Endothelial cell of umbilical vein (primary cell): Measurements from ENCODE around the gene ALDOC. TPM values are rescaled to one million over a fixed set of nuclear protein-coding genes. Genes with fewer than 3 reads are reported as not detected.

ENCODE experiments used
- BruUV-seq: library from RNA; stranded (reverse); fragments of 400-500 nt; replicated peaks from 2 replicates; lab custom pipeline; 2021; lab: Mats Ljungman, UMichigan
- CTCF ChIA-PET: fragments of 300-600, 350-600 bp; sonication (Branson Sonifier 250); formaldehyde crosslinking; loops from one replicate; lab custom pipeline; 2021; ENCODE audit warnings: antibody characterized with exemption, inconsistent platforms; lab: Charles Lee
- POLR2A ChIA-PET: fragments of 300-600, 350-600 bp; sonication (Branson Sonifier 250); formaldehyde crosslinking; loops from one replicate; lab custom pipeline; 2021; ENCODE audit warnings: antibody characterized with exemption, inconsistent platforms; lab: Charles Lee
- DNase-seq: peaks from one replicate; pipeline ENCODE4 v3.0.0-alpha.2; 2011; ENCODE audit warnings: low read depth, low spot score
- FAIRE-seq: peaks from 2 replicates; lab custom pipeline; 2011; peaks lifted over from hg19 to GRCh38; lab: Jason Lieb, UNC
- H2AFZ ChIP-seq: 2 replicates; pipeline ENCODE4 v1.6.0; 2012; ENCODE audit warnings: low read depth, low read length, control low read depth, inconsistent platforms
- H3K27ac ChIP-seq: 2 replicates; pipeline ENCODE4 v1.5.1; 2011; ENCODE audit warnings: low read depth, mild to moderate bottlenecking, control low read depth, low read length, moderate library complexity; ENCODE audit not compliant: insufficient read depth
- H3K27me3 ChIP-seq, 2 experiments: 2 replicates each; pipeline versions ENCODE4 v1.6.0 to v1.6.1; 2011; ENCODE audit warnings: low read length in 2 of 2, mixed read lengths in 1 of 2; ENCODE audit not compliant: control insufficient read depth in 2 of 2, insufficient read depth in 2 of 2
- H3K36me3 ChIP-seq, 2 experiments: 2 replicates in 1 of 2; 3 replicates in 1 of 2; pipeline ENCODE4 v1.5.1; 2011; ENCODE audit warnings: low read length in 2 of 2, mild to moderate bottlenecking in 1 of 2, moderate library complexity in 1 of 2; ENCODE audit not compliant: control insufficient read depth in 2 of 2, insufficient read depth in 2 of 2; ENCODE audit errors: extremely low read depth in 1 of 2
- H3K4me1 ChIP-seq: 3 replicates; pipeline ENCODE4 v1.5.1; 2011; ENCODE audit warnings: mild to moderate bottlenecking, low read length; ENCODE audit not compliant: control insufficient read depth, insufficient read depth; ENCODE audit errors: extremely low read depth
- H3K4me2 ChIP-seq: 2 replicates; pipeline ENCODE4 v1.6.1; 2011; ENCODE audit warnings: low read length, control low read depth, mixed read lengths; ENCODE audit not compliant: insufficient read depth
- H3K4me3 ChIP-seq, 3 experiments: fragments of 200-600 bp in 1 of 3; sonication (generic), shearing (Covaris generic) in 1 of 3; replicated peaks in 1 of 3; 2 replicates each; pipeline ENCODE4 v1.5.1; 2011 to 2016; ENCODE audit warnings: control low read depth in 3 of 3, low read length in 3 of 3, mild to moderate bottlenecking in 2 of 3, inconsistent platforms in 1 of 3, low read depth in 1 of 3, moderate library complexity in 1 of 3; ENCODE audit not compliant: insufficient read depth in 1 of 3
- H3K79me2 ChIP-seq: 2 replicates; pipeline ENCODE4 v1.6.0; 2012; ENCODE audit warnings: low read length, inconsistent platforms; ENCODE audit not compliant: control insufficient read depth, insufficient read depth
- H3K9ac ChIP-seq: replicated peaks from 2 replicates; pipeline ENCODE3; 2011; ENCODE audit warnings: low read length, control low read depth; ENCODE audit not compliant: insufficient read depth; ENCODE audit errors: extremely low read depth
- H3K9me1 ChIP-seq: replicated peaks from 3 replicates; pipeline ENCODE4 v1.6.0; 2011; ENCODE audit warnings: mild to moderate bottlenecking, low read length; ENCODE audit not compliant: control insufficient read depth, insufficient read depth; ENCODE audit errors: extremely low read depth
- H3K9me3 ChIP-seq: replicated peaks from 2 replicates; pipeline ENCODE4 v1.5.1; 2012; ENCODE audit warnings: low read length, inconsistent platforms; ENCODE audit not compliant: control insufficient read depth, insufficient read depth
- H4K20me1 ChIP-seq: replicated peaks from 2 replicates; pipeline ENCODE3; 2011; ENCODE audit warnings: mild to moderate bottlenecking, low read length; ENCODE audit not compliant: control insufficient read depth, insufficient read depth; ENCODE audit errors: extremely low read depth
- GATA2 ChIP-seq: IDR thresholded peaks from 2 replicates; pipeline ENCODE4 v1.7.0; 2011; ENCODE audit warnings: low read depth, mild to moderate bottlenecking, moderate library complexity, mixed read lengths, low read length; ENCODE audit not compliant: insufficient read length, insufficient read depth
- JUN ChIP-seq: IDR thresholded peaks from 2 replicates; pipeline ENCODE4 v1.6.1; 2011; ENCODE audit warnings: borderline replicate concordance, low read depth; ENCODE audit not compliant: insufficient read length, insufficient read depth
- MYC ChIP-seq: IDR thresholded peaks from one replicate; pipeline ENCODE4 v1.6.1; 2011; ENCODE audit warnings: mild to moderate bottlenecking, low read depth, low read length
- POLR2A ChIP-seq: IDR thresholded peaks from 2 replicates; pipeline ENCODE4 v1.6.1; 2012; ENCODE audit warnings: low read depth, mild to moderate bottlenecking, control low read depth, low read length
- POLR2AphosphoS5 ChIP-seq: IDR thresholded peaks from 2 replicates; pipeline ENCODE4 v1.6.1; 2012; ENCODE audit warnings: low read depth, mild to moderate bottlenecking, control low read depth, low read length, moderate library complexity; ENCODE audit not compliant: insufficient read depth
- dilution Hi-C: fragments of 300-500 bp; cut with MboI; formaldehyde crosslinking; loops from one replicate; pipeline ENCODE4 v1.15.0; 2019; ENCODE audit warnings: low sequenced_read_pairs; ENCODE audit not compliant: extremely low pct_ligation_motif_present
- intact Hi-C: fragments of 100-400 bp; cut with micrococcal nuclease; formaldehyde crosslinking; loops from one replicate; pipeline ENCODE4 v1.10.0; 2022
- polyA plus RNA-seq, 4 experiments: library from polyadenylated mRNA; depleted of rRNA in 3 of 4; stranded (reverse) in 3 of 4; unstranded in 1 of 4; fragments of >200 nt; gene quantifications; 2 replicates each; pipeline versions ENCODE4 v1.2.1 to v1.2.3, GENCODE V29; 2011 to 2012; ENCODE audit warnings: missing spikeins in 1 of 4
- total RNA-seq: library from RNA; stranded (reverse); gene quantifications from 2 replicates; pipeline ENCODE4 v1.2.3, GENCODE V29; 2021
- TF ChIP-seq, protein P1 (sequence below): IDR thresholded peaks from 2 replicates; pipeline ENCODE4 v1.6.1; 2011; ENCODE audit not compliant: insufficient read depth, insufficient read length

ALDOC gene
- total and polyA plus RNA-seq, 2 donors (not counting 3 experiments of a cell fraction or from before 2014, with no cell fraction given) = 7.2 to 18.9 TPM

DNA sequence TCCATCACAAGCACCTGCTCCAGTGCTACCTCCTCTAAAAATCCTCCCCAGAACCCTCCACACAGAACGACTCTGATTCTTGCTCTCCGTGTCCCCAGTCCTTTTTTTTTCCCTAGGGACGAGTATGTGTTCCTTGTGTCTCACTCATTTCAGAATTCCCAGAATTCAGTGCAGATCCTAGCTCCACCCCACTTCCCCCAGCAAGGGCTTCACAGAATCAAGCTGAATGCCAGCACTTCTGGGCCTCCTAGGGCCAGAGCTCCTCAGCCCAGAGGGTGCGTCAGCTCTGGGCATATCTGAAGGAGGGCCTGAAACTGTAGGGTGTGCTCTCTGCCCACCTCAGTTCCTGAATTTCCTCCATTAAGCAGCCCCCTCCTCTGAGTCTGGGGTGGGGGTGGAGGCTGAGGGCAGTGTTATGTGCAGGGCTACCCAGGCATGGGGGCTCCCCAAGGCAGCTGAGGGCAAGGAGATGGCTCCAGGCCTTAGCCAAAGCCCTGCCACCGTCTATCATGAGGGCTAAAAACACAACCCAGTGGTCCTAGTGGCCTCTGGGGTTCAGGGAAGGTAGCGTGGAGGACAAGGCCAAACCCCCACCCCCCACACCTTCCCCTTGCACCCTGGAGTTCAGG lies 30.8 kb downstream of the ALDOC start:
- no peak overlapping the region for H3K9ac ChIP-seq
- intact Hi-C loops (no loop called here), dilution Hi-C loops (no loop called here)
- H3K27ac ChIP-seq = no peak overlapping the region
- H3K9me1 ChIP-seq = no peaks in the 10 kb centered on the region
- FAIRE-seq (no peak), DNase-seq (no peak)
- no peak overlapping the region for H2AFZ ChIP-seq
- BruUV-seq = no TSS peak
- no peak overlapping the region for H3K4me2 ChIP-seq
- H4K20me1 ChIP-seq = no peaks in the 10 kb centered on the region
- no peaks in the 10 kb centered on the region for H3K4me1 ChIP-seq
- peaks cover 0 to 10% of the 10 kb centered on the region in 2 experiments for H3K36me3 ChIP-seq
- ChIA-PET CTCF (interaction anchor here (0.6 to 3.9 kb wide), 5 partner anchors 11 to 67 kb away, joined by 3 to 16 read pairs (median 5); partner anchors contain the start of gene PIGS), POLR2A (interaction anchor here (1.0 kb wide), 1 partner anchor 25 kb away, joined by 5 read pairs; the partner anchor contains the start of gene PIGS)
- no peaks in the 10 kb centered on the region for H3K27me3 ChIP-seq
- no peaks in the 10 kb centered on the region for H3K79me2 ChIP-seq
- no peaks in the 10 kb centered on the region for H3K9me3 ChIP-seq
- no peak for TF ChIP-seq POLR2AphosphoS5
- TF ChIP-seq GATA2 = no peak
- TF ChIP-seq JUN = no peak
- no peak for TF ChIP-seq MYC
- no peak for TF ChIP-seq POLR2A
- TF ChIP-seq, protein P1, sequence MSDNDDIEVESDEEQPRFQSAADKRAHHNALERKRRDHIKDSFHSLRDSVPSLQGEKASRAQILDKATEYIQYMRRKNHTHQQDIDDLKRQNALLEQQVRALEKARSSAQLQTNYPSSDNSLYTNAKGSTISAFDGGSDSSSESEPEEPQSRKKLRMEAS = no peak
- no peak overlapping the region for H3K4me3 ChIP-seq

DNA sequence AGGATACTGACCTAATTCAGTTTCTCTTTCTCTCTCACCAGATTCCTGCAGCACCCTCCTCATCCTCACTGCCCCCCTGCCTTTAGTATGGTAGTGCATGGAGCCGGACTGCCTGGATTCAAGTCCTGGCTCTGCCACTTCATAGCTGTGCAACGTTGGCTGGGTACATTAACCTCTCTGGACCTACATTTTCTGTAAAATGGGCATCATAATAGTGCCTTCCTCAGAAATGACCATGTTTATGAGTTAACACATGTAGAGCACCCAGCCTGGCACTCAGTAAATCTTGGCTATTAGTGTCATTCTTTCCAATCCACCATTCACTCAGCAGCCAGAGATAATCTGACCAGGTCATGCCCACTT lies 31.6 kb downstream of the ALDOC start:
- TF ChIP-seq MYC = no peak
- POLR2A ChIA-PET = interaction anchor here (1.0 kb wide), 1 partner anchor 26 kb away, joined by 5 read pairs; the partner anchor contains the start of gene PIGS
- BruUV-seq = no TSS peak
- H3K36me3 ChIP-seq = peaks cover 0 to 10% of the 10 kb centered on the region in 2 experiments
- no peaks in the 10 kb centered on the region for H3K4me1 ChIP-seq
- no peak overlapping the region for H2AFZ ChIP-seq
- H3K9me1 ChIP-seq = no peaks in the 10 kb centered on the region
- no peak for DNase-seq
- H3K79me2 ChIP-seq = no peaks in the 10 kb centered on the region
- no peak overlapping the region for H3K4me2 ChIP-seq
- no peak overlapping the region for H3K9ac ChIP-seq
- no peaks in the 10 kb centered on the region for H3K9me3 ChIP-seq
- H3K27ac ChIP-seq = no peak overlapping the region
- no peak overlapping the region for H3K4me3 ChIP-seq
- dilution Hi-C loops (no loop called here), intact Hi-C loops (no loop called here)
- no peaks in the 10 kb centered on the region for H4K20me1 ChIP-seq
- CTCF ChIA-PET = no interaction called here
- no peaks in the 10 kb centered on the region for H3K27me3 ChIP-seq
- FAIRE-seq = no peak
